SK-N-SH (cell line): ENCODE results near the gene ALOXE3. TPM values are rescaled to one million over a fixed set of nuclear protein-coding genes. Genes with fewer than 3 reads are reported as not detected.

Source experiments
- CTCF ChIA-PET: fragments of 300-600, 350-600 bp; formaldehyde crosslinking; extraction: SDS; loops from one replicate; lab custom pipeline; 2021; lab: Yijun Ruan, JAX
- POLR2A ChIA-PET: fragments of 350-600 bp; sonication (Branson Sonifier 250); formaldehyde crosslinking; extraction: SDS; loops from one replicate; lab custom pipeline; 2020; ENCODE audit warnings: antibody characterized with exemption, inconsistent platforms; lab: Yijun Ruan, JAX
- DNase-seq: peaks from one replicate; pipeline ENCODE4 v3.0.0; 2012
- H2AFZ ChIP-seq: fragments of 200-600 bp; sonication (generic); 2 replicates; pipeline ENCODE4 v1.8.1; 2016; ENCODE audit warnings: antibody characterized with exemption, mild to moderate bottlenecking, low read depth
- H3F3A ChIP-seq: fragments of 200-600 bp; sonication (generic); replicated peaks from 2 replicates; pipeline ENCODE3; 2016; ENCODE audit warnings: antibody characterized with exemption, mild to moderate bottlenecking; ENCODE audit not compliant: insufficient read depth
- H3K27ac ChIP-seq, 2 experiments: fragments of 200-500 bp in 1 of 2; fragments of 200-600 bp in 1 of 2; sonication (Bioruptor generic) in 1 of 2; sonication (generic), shearing (Covaris generic) in 1 of 2; 2 replicates each; pipeline versions ENCODE4 v1.5.1 to v1.6.1; 2014 to 2016; ENCODE audit warnings: low read depth in 2 of 2, inconsistent platforms in 1 of 2, low read length in 1 of 2, mild to moderate bottlenecking in 1 of 2, mixed read lengths in 1 of 2
- H3K27me3 ChIP-seq: fragments of 200-600 bp; sonication (generic), shearing (Covaris generic); 2 replicates; pipeline ENCODE4 v1.6.1; 2016; ENCODE audit warnings: mixed run types; ENCODE audit not compliant: insufficient read depth
- H3K36me3 ChIP-seq, 2 experiments: fragments of 200-500 bp in 1 of 2; fragments of 200-600 bp in 1 of 2; sonication (Bioruptor generic) in 1 of 2; sonication (generic) in 1 of 2; replicated peaks in 1 of 2; 2 replicates each; pipeline versions ENCODE3 to v1.5.1; 2014 to 2016; ENCODE audit warnings: low read length in 1 of 2, mild to moderate bottlenecking in 1 of 2; ENCODE audit not compliant: insufficient read depth in 2 of 2, control insufficient read depth in 1 of 2
- H3K4me1 ChIP-seq, 2 experiments: fragments of 200-500 bp in 1 of 2; fragments of 200-600 bp in 1 of 2; sonication (Bioruptor generic) in 1 of 2; sonication (generic), shearing (Covaris generic) in 1 of 2; 2 replicates each; pipeline versions ENCODE4 v1.5.1 to v1.6.1; 2014 to 2016; ENCODE audit warnings: low read depth in 1 of 2, low read length in 1 of 2, mixed run types in 1 of 2; ENCODE audit not compliant: insufficient read depth in 2 of 2, control insufficient read depth in 1 of 2
- H3K4me2 ChIP-seq: fragments of 200-600 bp; sonication (generic), shearing (Covaris generic); 2 replicates; pipeline ENCODE4 v1.6.1; 2017; ENCODE audit warnings: mixed run types
- H3K4me3 ChIP-seq, 2 experiments: fragments of 200-500 bp in 1 of 2; fragments of 200-600 bp in 1 of 2; sonication (Bioruptor generic) in 1 of 2; sonication (generic), shearing (Covaris generic) in 1 of 2; 2 replicates each; pipeline versions ENCODE4 v1.5.1 to v1.8.1; 2014 to 2016; ENCODE audit warnings: low read depth in 2 of 2, inconsistent platforms in 1 of 2, low read length in 1 of 2, mild to moderate bottlenecking in 1 of 2, mixed read lengths in 1 of 2, moderate library complexity in 1 of 2
- H3K79me2 ChIP-seq: fragments of 200-600 bp; sonication (generic); 2 replicates; pipeline ENCODE4 v1.8.1; 2017; ENCODE audit warnings: mild to moderate bottlenecking; ENCODE audit not compliant: insufficient read depth
- H3K9ac ChIP-seq: fragments of 200-600 bp; sonication (generic); 2 replicates; pipeline ENCODE4 v1.6.1; 2017; ENCODE audit warnings: mixed run types
- H3K9me2 ChIP-seq: fragments of 200-600 bp; sonication (generic); 2 replicates; pipeline ENCODE4 v1.6.1; 2017; ENCODE audit warnings: mixed run types
- H3K9me3 ChIP-seq: fragments of 200-600 bp; sonication (generic); 2 replicates; pipeline ENCODE4 v1.6.1; 2017; ENCODE audit warnings: mixed run types, mild to moderate bottlenecking, moderate library complexity
- H4K20me1 ChIP-seq: fragments of 200-600 bp; sonication (generic); 2 replicates; pipeline ENCODE4 v1.6.1; 2017; ENCODE audit warnings: mild to moderate bottlenecking, mixed run types; ENCODE audit not compliant: insufficient read depth
- CHD2 ChIP-seq: fragments of 150-350 bp; IDR thresholded peaks from 2 replicates; pipeline ENCODE4 v1.6.1; 2018; ENCODE audit warnings: low read length; ENCODE audit not compliant: partially characterized antibody
- EP300 ChIP-seq, 2 experiments: IDR thresholded peaks; 2 replicates each; pipeline versions ENCODE4 v1.4.0 to v1.6.1; 2012; ENCODE audit warnings: borderline replicate concordance in 1 of 2, low read depth in 1 of 2, low read length in 1 of 2
- EZH2phosphoT487 ChIP-seq: fragments of 200-600 bp; sonication (generic); IDR thresholded peaks from 2 replicates; pipeline ENCODE4 v1.6.1; 2017; ENCODE audit warnings: low read depth, mixed run types, mild to moderate bottlenecking, antibody characterized with exemption, moderate library complexity, borderline replicate concordance
- FOSL2 ChIP-seq: IDR thresholded peaks from 2 replicates; pipeline ENCODE4 v1.4.0; 2012; ENCODE audit warnings: low read depth, mild to moderate bottlenecking, moderate library complexity, borderline replicate concordance
- FOXJ3 ChIP-seq: sonication (generic); formaldehyde crosslinking; IDR thresholded peaks from 2 replicates; pipeline ENCODE4 v1.5.1; 2020; ENCODE audit warnings: mild to moderate bottlenecking, missing genetic modification reagents
- FOXM1 ChIP-seq: IDR thresholded peaks from 2 replicates; pipeline ENCODE4 v1.4.0; 2012; ENCODE audit warnings: low read depth, mild to moderate bottlenecking
- GATA2 ChIP-seq: sonication (generic); formaldehyde crosslinking; IDR thresholded peaks from 2 replicates; pipeline ENCODE4 v1.5.0; 2020; ENCODE audit warnings: mild to moderate bottlenecking, missing genetic modification reagents
- MAX ChIP-seq: IDR thresholded peaks from 2 replicates; pipeline ENCODE4 v1.4.0; 2012; ENCODE audit warnings: low read depth
- NRF1 ChIP-seq: IDR thresholded peaks from 2 replicates; pipeline ENCODE4 v1.6.1; 2012; ENCODE audit warnings: low read depth, mild to moderate bottlenecking, low read length
- RXRA ChIP-seq: IDR thresholded peaks from 2 replicates; pipeline ENCODE4 v1.4.0; 2012; ENCODE audit warnings: low read depth, mild to moderate bottlenecking, borderline replicate concordance
- TAF1 ChIP-seq: IDR thresholded peaks from 2 replicates; pipeline ENCODE4 v1.6.1; 2012; ENCODE audit warnings: low read depth, mild to moderate bottlenecking, low read length, moderate library complexity, borderline replicate concordance
- USF2 ChIP-seq: fragments of 150-350 bp; IDR thresholded peaks from 2 replicates; pipeline ENCODE4 v1.6.1; 2017; ENCODE audit warnings: antibody characterized with exemption, low read length, low read depth, borderline replicate concordance
- ZBTB33 ChIP-seq: IDR thresholded peaks from 2 replicates; pipeline ENCODE4 v1.4.0; 2012; ENCODE audit warnings: low read depth, borderline replicate concordance
- whole genome bisulfite sequencing: methylation state at CpG from one replicate; pipeline ENCODE4 v1.1.6; 2017; ENCODE audit warnings: low lambda C conversion rate; 5-methylcytosine and 5-hydroxymethylcytosine counted together
- polyA plus RNA-seq, 3 experiments: library from polyadenylated mRNA; depleted of rRNA; stranded (reverse); fragments of >200 nt; gene quantifications; 2 replicates each; pipeline ENCODE4 v1.2.3, GENCODE V29; 2012

The ALOXE3 gene
- polyA plus RNA-seq, 1 of the 3 experiments (the other 2 are of a cell fraction), result 0.46 TPM

GRCh38 chr17:8051831-8052230, 66.5 kb downstream of the ALOXE3 start:
- no peaks in the 10 kb centered on the region for H3K79me2 ChIP-seq
- CTCF ChIA-PET, result interaction anchor here (0.7 to 1.8 kb wide), 6 partner anchors 8 to 59 kb away, joined by 3 to 5 read pairs (median 4); no protein-coding TSS in a partner anchor
- H3K36me3 ChIP-seq, result no peaks in the 10 kb centered on the region
- no peaks in the 10 kb centered on the region for H3K9me2 ChIP-seq
- H3K27ac ChIP-seq, result no peak overlapping the region
- no peak overlapping the region for H3K9ac ChIP-seq
- no peak overlapping the region for H3K4me2 ChIP-seq
- no peak overlapping the region for H3K4me3 ChIP-seq
- H3K27me3 ChIP-seq, result peaks cover 2% of the 10 kb centered on the region; the same call in 1 of the 2 replicates
- no peaks in the 10 kb centered on the region for H4K20me1 ChIP-seq
- H3F3A ChIP-seq, result no peaks in the 10 kb centered on the region
- H2AFZ ChIP-seq, result no peak overlapping the region
- no peak for TF ChIP-seq FOXM1
- no peak for TF ChIP-seq CHD2
- TF ChIP-seq NRF1, result no peak
- no peak for TF ChIP-seq FOXJ3 (CRISPR knock-in tag)
- TF ChIP-seq MAX, result no peak
- no peak for TF ChIP-seq USF2
- TF ChIP-seq, all 33 proteins: peak for 0
- 58% methylated on average over 6 of the region's 7 CpGs for WGBS
- POLR2A ChIA-PET, result no interaction called here
- no peaks in the 10 kb centered on the region for H3K9me3 ChIP-seq
- no peak for DNase-seq
- no peaks in the 10 kb centered on the region; a peak in 1 of 4 replicates for H3K4me1 ChIP-seq

- Histone ChIP-seq H3F3A (no peaks in the 10 kb centered on the region), H3K4me2 (no peak overlapping the region), H4K20me1 (no peaks in the 10 kb centered on the region), H3K4me1 (no peaks in the 10 kb centered on the region), H3K27ac (no peak overlapping the region), H3K9ac (no peak overlapping the region), H3K79me2 (no peaks in the 10 kb centered on the region), H3K4me3 (no peak overlapping the region), H3K27me3 (peaks cover 10% of the 10 kb centered on the region), H3K36me3 (no peaks in the 10 kb centered on the region), H3K9me2 (no peaks in the 10 kb centered on the region), H3K9me3 (no peaks in the 10 kb centered on the region), H2AFZ (no peak overlapping the region)
- ChIA-PET POLR2A (no interaction called here), CTCF (interaction anchor here (1.0 to 9.7 kb wide), 3 partner anchors 9 to 12 kb away, joined by 3 to 143 read pairs (median 5); no protein-coding TSS in a partner anchor)
- WGBS, result 76% methylated on average over 8 of the region's 8 CpGs
- DNase-seq, result no peak
- TF ChIP-seq GATA2 (CRISPR knock-in tag), result no peak
- no peak for TF ChIP-seq MAX
- TF ChIP-seq EP300 (IDR thresholded peaks at IDR 0.05; ENCODE audit: borderline replicate concordance in 1 of 2, low read depth in 1 of 2, low read length in 1 of 2), result no peak
- TF ChIP-seq FOXJ3 (CRISPR knock-in tag), result no peak
These were observed 69.6 kb downstream of the ALOXE3 start for GRCh38 chr17:8048736-8049135.

GRCh38 chr17:8048236-8048635, 70.1 kb downstream of the ALOXE3 start:
- Histone ChIP-seq H3K9ac (no peak overlapping the region), H4K20me1 (no peaks in the 10 kb centered on the region), H2AFZ (no peak overlapping the region), H3K4me1 (no peaks in the 10 kb centered on the region), H3K4me3 (no peak overlapping the region), H3F3A (no peaks in the 10 kb centered on the region), H3K9me3 (no peaks in the 10 kb centered on the region), H3K27ac (no peak overlapping the region), H3K36me3 (no peaks in the 10 kb centered on the region), H3K9me2 (no peaks in the 10 kb centered on the region), H3K79me2 (no peaks in the 10 kb centered on the region), H3K4me2 (no peak overlapping the region), H3K27me3 (peaks cover 10% of the 10 kb centered on the region)
- no peak for TF ChIP-seq TAF1
- TF ChIP-seq RXRA, result no peak
- no peak for TF ChIP-seq ZBTB33
- no peak for TF ChIP-seq EZH2phosphoT487
- no peak for TF ChIP-seq FOSL2
- WGBS, result 82% methylated on average over 4 of the region's 12 CpGs
- CTCF ChIA-PET, result interaction anchor here (3.1 to 9.7 kb wide), 2 partner anchors 9 to 31 kb away, joined by 26 to 143 read pairs; no protein-coding TSS in a partner anchor
- POLR2A ChIA-PET, result no interaction called here
- no peak for DNase-seq
